AG09319 (cell line): ENCODE data around the gene KCNK13.

Source experiments
- DNase-seq: peaks from one replicate; pipeline ENCODE4 v3.0.0-alpha.2; 2010; ENCODE audit warnings: low read depth; ENCODE audit errors: extremely low read depth
- TF ChIP-seq, protein P1 (sequence below): IDR thresholded peaks from 2 replicates; pipeline ENCODE4 v1.5.1; 2011; ENCODE audit warnings: low read depth, mild to moderate bottlenecking, inconsistent platforms, low read length, moderate library complexity

Gene KCNK13

DNA sequence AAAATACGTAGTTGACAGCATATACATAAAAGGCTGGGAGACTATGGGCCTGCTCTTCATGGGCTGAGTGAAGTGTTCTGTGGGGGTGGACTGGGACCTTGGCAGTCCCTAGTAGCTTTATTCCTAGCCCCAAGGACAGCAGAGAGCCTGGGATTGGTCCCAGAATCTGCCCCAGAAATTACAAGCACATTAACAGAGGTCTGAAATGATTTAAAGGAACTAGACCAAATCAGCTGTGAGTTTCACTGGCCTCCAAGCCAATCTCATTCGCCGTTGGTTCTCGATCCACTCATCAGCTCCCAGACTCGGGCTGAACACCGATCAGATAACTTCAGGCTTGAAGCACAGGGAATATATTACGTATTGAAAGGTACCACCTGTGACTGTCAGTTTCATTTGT, 117.6 kb downstream of the KCNK13 start:
- no peak for DNase-seq
- TF ChIP-seq, protein P1, sequence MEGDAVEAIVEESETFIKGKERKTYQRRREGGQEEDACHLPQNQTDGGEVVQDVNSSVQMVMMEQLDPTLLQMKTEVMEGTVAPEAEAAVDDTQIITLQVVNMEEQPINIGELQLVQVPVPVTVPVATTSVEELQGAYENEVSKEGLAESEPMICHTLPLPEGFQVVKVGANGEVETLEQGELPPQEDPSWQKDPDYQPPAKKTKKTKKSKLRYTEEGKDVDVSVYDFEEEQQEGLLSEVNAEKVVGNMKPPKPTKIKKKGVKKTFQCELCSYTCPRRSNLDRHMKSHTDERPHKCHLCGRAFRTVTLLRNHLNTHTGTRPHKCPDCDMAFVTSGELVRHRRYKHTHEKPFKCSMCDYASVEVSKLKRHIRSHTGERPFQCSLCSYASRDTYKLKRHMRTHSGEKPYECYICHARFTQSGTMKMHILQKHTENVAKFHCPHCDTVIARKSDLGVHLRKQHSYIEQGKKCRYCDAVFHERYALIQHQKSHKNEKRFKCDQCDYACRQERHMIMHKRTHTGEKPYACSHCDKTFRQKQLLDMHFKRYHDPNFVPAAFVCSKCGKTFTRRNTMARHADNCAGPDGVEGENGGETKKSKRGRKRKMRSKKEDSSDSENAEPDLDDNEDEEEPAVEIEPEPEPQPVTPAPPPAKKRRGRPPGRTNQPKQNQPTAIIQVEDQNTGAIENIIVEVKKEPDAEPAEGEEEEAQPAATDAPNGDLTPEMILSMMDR, result no peak

DNA sequence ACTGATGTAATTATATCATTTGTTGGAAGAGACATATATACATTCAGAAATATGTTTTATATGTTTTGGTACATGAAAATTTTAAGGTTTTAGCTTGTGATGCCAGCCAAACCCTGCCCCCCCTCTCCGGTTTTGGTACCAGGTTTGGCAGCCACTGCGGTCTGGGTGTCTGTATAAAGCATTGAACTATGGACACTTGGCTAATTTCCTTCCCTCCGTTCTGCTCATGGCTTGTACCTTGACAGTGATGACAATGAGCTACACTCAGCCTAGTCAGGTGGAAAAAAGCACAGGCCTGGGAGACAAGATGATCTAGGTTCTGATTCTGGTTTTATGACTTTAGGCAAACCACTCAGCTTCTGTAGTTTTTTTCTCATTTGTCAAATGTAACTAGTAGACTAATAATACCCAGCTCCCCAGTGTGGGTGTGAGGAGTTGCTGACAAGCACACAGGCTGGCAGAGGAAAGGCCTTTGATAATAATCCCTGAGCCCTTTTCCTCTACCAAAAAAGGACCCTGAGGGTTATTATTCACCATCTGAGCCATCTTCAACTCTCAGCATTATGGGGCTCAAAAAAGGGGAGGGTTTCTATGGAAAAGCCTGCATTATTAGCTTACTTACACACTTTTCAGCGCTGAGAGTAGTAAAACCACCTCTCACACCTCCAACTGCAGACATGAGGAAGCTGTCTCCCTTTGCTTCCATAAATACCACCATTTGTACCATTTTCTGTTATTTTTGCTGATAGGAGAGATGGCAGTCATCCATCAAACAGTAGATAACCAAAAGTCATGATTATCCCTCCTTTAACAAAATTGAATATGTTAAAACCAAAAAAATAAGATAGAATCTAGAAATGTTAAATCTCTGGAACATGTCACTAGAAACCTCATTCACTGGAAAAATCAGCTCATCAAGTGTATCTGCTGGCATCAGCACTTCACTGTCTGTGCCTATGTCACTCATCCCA, 118.3 kb downstream of the KCNK13 start:
- TF ChIP-seq, protein P1, result no peak
- DNase-seq, result no peak

DNA sequence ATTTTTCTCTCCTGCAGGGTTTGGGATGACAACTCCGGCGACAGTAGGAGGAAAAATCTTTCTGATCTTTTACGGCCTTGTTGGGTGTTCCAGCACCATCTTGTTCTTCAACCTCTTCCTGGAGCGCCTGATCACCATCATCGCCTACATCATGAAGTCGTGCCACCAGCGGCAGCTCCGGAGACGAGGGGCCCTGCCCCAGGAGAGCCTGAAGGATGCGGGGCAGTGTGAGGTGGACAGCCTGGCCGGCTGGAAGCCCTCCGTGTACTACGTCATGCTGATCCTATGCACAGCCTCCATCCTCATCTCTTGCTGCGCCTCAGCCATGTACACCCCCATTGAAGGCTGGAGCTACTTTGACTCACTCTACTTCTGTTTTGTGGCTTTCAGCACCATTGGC, 122.3 kb downstream of the KCNK13 start:
- DNase-seq, result no peak
- TF ChIP-seq, protein P1, result no peak

DNA sequence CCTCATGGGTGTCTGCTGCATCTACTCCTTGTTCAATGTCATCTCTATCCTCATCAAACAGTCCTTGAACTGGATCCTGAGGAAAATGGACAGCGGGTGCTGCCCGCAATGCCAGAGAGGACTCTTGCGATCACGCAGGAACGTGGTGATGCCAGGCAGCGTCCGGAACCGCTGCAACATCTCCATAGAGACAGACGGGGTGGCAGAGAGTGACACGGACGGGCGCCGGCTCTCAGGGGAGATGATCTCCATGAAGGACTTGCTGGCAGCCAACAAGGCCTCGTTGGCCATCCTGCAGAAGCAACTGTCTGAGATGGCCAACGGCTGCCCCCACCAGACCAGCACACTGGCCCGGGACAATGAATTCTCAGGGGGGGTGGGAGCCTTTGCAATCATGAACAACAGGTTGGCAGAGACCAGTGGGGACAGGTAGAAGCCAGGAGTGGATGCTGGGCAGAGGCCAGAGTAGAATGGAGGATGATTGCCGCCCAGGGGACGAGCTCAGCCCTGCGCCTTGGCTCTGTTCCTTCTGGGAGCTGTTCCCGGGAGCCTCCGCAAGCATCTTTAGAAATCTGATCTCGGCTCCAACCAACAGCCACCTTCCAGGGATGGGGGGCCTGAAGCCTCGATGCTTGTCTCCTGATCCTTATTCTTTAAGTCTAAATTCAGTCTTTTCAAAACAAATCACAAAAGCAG, 122.9 kb downstream of the KCNK13 start:
- no peak for DNase-seq
- TF ChIP-seq, protein P1, result no peak

DNA sequence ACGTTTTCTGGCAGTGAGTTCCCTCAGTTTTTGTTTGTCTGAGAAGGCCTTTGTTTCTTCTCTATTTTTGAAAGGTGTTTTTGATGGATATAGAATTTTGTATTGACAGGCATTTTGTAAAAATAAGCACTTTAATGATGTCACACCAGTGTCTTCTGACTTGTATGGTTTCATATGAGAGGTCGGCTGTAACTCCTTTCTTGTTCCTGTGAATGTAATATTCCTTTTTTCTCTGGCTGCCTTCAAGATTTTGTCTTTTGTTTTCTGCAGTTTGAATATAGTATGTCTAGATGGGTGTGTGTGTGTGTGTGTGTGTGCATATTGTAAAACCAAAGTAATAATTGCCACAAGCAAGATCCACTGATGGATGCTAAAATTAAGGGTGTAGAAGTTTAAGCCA, 126.8 kb downstream of the KCNK13 start:
- TF ChIP-seq, protein P1, result no peak
- no peak for DNase-seq

DNA sequence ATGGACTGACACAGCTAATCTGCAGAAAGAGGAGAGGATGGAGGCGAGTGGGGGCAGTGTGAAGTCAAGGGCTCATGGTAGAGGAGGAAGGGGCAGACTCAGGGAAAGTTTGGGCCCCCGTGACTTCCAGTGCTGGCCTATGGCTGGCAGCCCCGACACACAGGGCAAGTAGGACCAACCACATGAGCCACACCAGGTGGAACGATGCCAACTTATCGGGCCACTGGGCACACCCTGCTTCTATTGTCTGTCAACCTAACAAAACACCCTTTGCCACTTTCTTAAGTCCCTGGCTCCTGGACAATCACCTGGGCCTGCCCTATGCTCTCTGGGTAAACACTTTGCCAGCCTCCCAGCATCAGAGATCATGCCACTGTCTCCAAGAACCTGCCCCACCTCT, 129.4 kb downstream of the KCNK13 start:
- TF ChIP-seq, protein P1, result no peak
- no peak for DNase-seq

DNA sequence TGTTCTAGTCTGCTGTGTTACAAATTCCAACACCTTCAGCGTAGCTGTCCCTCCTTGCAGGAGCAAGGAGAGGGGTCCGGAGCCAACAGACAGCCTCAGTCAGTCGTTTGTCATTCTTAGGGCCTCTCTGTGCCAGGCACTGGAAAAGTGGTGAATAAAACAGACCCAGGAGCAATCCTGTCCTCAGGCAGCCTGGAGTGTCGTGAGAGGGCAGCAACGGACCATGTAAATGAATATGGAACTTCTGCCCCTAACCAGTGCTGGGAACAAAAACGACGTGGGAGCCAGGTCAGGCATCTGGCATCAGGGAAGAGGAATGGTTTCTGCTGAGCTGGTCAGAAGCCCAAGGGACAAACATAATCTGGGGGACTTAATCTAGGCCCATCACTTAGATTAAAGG, 129.8 kb downstream of the KCNK13 start:
- TF ChIP-seq, protein P1, result no peak
- no peak for DNase-seq
